Measurements from ENCODE around the gene ATXN3. TPM values are rescaled to one million over a fixed set of nuclear protein-coding genes. Genes with fewer than 3 reads are reported as not detected.

The ATXN3 gene
- total and polyA plus RNA-seq, 8 donors: 8.0 to 34.0 (median 13.0) TPM

GRCh38 chr14:92108345-92109254 lies 2.2 kb upstream of the ATXN3 start:
- Histone ChIP-seq H3K4me1 (peaks cover 0 to 6% (median 6%) of the 10 kb centered on the region in 3 donors), H3K36me3 (no peaks in the 10 kb centered on the region), H3K9me3 (no peaks in the 10 kb centered on the region), H3K27me3 (no peaks in the 10 kb centered on the region), H3K4me3 (no peak overlapping the region), H3K27ac (no peak overlapping the region)
- 20 to 21% methylated on average over 11 of the region's 11 CpGs for WGBS, 2 donors
- ATAC-seq (no peak), FAIRE-seq (no peak), DNase-seq (no peak)
- intact Hi-C loops (cut with DNase I): no loop called here
- no peak for TF ChIP-seq CTCF (IDR thresholded peaks at IDR 0.05)

- Histone ChIP-seq H3K9me3 (no peaks in the 10 kb centered on the region), H3K27ac (peak overlapping the region; percentile 59 to 91 (median 75)), H3K4me1 (peaks cover 0 to 6% (median 6%) of the 10 kb centered on the region in 3 donors), H3K36me3 (no peaks in the 10 kb centered on the region), H3K4me3 (peak overlapping the region; percentile 65 to 99 (median 96)), H3K27me3 (no peaks in the 10 kb centered on the region)
- FAIRE-seq: no peak
- ATAC-seq: peak; percentile 14 to 37 (median 18)
- WGBS, 2 donors: 0 to 1% methylated on average over 10 of the region's 10 CpGs
- intact Hi-C loops (cut with DNase I): no loop called here
- DNase-seq: peak in 5 of 6 donors; percentile 27 to 64 (median 33)
- no peak for TF ChIP-seq CTCF (IDR thresholded peaks at IDR 0.05)
Measured at GRCh38 chr14:92105893-92106142, 564 bp downstream of the ATXN3 start.

GRCh38 chr14:92105073-92105892 lies 1.1 kb downstream of the ATXN3 start:
- no peaks in the 10 kb centered on the region for H3K9me3 ChIP-seq
- DNase-seq: no peak

GRCh38 chr14:92103363-92103989 lies 2.9 kb downstream of the ATXN3 start:
- intact Hi-C loops (cut with DNase I): no loop called here

More at GRCh38 chr14:92105073-92105892, 1.1 kb downstream of the ATXN3 start:
- H3K36me3 ChIP-seq: no peaks in the 10 kb centered on the region
- no peak for TF ChIP-seq CTCF (IDR thresholded peaks at IDR 0.05)
- WGBS, 2 donors: 45 to 55% methylated on average over 16 of the region's 16 CpGs
- no peak for FAIRE-seq
- H3K27me3 ChIP-seq: no peaks in the 10 kb centered on the region
- peak overlapping the region; percentile 65 to 99 (median 96) for H3K4me3 ChIP-seq
- ATAC-seq: peak in 2 of 4 donors; percentile 3 to 6
- intact Hi-C loops (cut with DNase I): no loop called here
- peak overlapping the region; percentile 59 to 91 (median 75) for H3K27ac ChIP-seq
- peaks cover 0 to 6% (median 6%) of the 10 kb centered on the region in 3 donors for H3K4me1 ChIP-seq

More at GRCh38 chr14:92103363-92103989, 2.9 kb downstream of the ATXN3 start:
- no peak for FAIRE-seq
- Histone ChIP-seq H3K27ac (no peak overlapping the region), H3K36me3 (no peaks in the 10 kb centered on the region), H3K4me1 (peaks cover 0 to 6% (median 6%) of the 10 kb centered on the region in 3 donors), H3K27me3 (no peaks in the 10 kb centered on the region), H3K9me3 (no peaks in the 10 kb centered on the region), H3K4me3 (no peak overlapping the region)
- DNase-seq: no peak
- TF ChIP-seq CTCF (IDR thresholded peaks at IDR 0.05): no peak
- WGBS, 2 donors: 85 to 88% methylated on average over 7 of the region's 7 CpGs
- no peak for ATAC-seq

Measured in pancreas (tissue), 10 donors.